ENCODE data around the gene C2CD4A. TPM values are rescaled to one million over a fixed set of nuclear protein-coding genes. Genes with fewer than 3 reads are reported as not detected.

C2CD4A gene
- total RNA-seq, 2 donors from 2014 or later, result not detected

DNA sequence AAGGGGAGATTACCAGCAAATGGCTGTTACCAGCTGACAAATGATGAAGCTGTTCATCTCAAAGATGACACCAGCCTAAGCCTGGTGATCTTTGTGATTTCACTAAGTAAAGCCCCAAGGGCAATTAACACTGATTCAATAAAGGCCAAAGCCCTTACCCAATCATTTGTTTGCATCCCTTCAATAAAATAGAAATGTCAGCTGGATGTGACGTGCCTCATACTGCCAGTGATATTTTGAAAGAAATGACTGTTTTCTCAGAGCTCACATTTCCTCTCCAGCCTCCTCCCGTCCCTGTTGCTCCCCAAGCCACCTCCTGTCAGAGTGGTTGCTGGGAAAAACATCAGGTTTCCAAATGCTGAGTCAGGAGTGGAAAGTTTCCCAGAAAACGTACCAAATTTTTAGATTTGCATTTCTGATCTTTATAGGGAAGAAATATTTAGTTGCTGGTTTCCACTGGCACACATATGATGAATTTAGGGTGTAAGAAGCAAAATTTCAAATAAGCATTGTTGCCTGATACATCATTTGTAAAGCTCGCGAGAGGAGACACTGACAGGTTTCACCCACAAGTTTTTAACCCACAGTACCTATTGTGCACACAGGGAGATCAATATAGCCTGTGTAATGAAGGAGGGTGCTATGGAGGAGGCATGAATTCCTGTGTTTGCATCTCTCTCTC, 21.0 kb downstream of the C2CD4A start:
- 80 to 90% methylated on average over 3 to 5 of the region's 5 CpGs for WGBS, 2 experiments (ENCODE audit: insufficient coverage in 1 of 2, insufficient read length in 1 of 2)
- Histone ChIP-seq H3K4me3 (ENCODE audit: low read length) (no peak overlapping the region), H3K9ac (ENCODE audit: extremely low read depth, low read length, poor library complexity, severe bottlenecking) (no peak overlapping the region), H3K9me3 (ENCODE audit: control insufficient read depth, low read length) (peaks cover 16% of the 10 kb centered on the region), H3K27ac (ENCODE audit: low read depth, low read length) (no peak overlapping the region), H3K36me3 (ENCODE audit: control insufficient read depth, insufficient read depth, low read length) (no peaks in the 10 kb centered on the region), H3K4me1 (ENCODE audit: control insufficient read depth, insufficient read depth, low read length) (no peaks in the 10 kb centered on the region), H3K27me3 (ENCODE audit: control insufficient read depth, insufficient read depth, low read length, poor library complexity, severe bottlenecking) (no peaks in the 10 kb centered on the region)
- Mint-ChIP-seq H3K36me3 (ENCODE audit: low read depth) (peaks cover 10% of the 10 kb centered on the region), H3K4me1 (peaks cover 5% of the 10 kb centered on the region), H3K4me3 (no peak overlapping the region), H3K27ac (no peak overlapping the region), H3K27me3 (ENCODE audit: insufficient read depth) (no peaks in the 10 kb centered on the region), H3K9me3 (peaks cover 32% of the 10 kb centered on the region)
- DNase-seq, result no peak
- TF ChIP-seq, protein P1, sequence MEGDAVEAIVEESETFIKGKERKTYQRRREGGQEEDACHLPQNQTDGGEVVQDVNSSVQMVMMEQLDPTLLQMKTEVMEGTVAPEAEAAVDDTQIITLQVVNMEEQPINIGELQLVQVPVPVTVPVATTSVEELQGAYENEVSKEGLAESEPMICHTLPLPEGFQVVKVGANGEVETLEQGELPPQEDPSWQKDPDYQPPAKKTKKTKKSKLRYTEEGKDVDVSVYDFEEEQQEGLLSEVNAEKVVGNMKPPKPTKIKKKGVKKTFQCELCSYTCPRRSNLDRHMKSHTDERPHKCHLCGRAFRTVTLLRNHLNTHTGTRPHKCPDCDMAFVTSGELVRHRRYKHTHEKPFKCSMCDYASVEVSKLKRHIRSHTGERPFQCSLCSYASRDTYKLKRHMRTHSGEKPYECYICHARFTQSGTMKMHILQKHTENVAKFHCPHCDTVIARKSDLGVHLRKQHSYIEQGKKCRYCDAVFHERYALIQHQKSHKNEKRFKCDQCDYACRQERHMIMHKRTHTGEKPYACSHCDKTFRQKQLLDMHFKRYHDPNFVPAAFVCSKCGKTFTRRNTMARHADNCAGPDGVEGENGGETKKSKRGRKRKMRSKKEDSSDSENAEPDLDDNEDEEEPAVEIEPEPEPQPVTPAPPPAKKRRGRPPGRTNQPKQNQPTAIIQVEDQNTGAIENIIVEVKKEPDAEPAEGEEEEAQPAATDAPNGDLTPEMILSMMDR (conservative IDR thresholded peaks at IDR 0.05), result no peak

DNA sequence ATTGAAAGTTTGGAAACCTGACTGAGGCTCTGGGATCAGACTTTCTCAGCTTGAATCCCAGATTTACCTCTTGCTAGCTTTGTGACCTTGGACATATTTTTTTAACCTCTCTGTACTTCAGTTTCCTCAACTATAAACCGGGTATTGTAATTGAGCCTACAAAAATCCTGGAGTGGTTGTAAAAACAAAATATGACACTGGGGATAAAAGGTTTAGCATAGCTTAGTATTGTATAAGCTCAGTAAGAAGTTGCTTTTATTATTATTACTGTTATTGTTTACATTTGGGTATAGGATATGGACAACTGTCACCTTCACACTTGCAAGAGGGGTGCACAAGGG, 21.5 kb downstream of the C2CD4A start:
- WGBS, 2 experiments (ENCODE audit: insufficient coverage in 1 of 2, insufficient read length in 1 of 2), result 75% methylated on average over 1 of the region's 1 CpG; no CpG with 5 or more reads in 1 of the 2 experiments
- no peak overlapping the region for H3K27ac ChIP-seq (ENCODE audit: low read depth, low read length)
- H3K9me3 ChIP-seq (ENCODE audit: control insufficient read depth, low read length), result peaks cover 11% of the 10 kb centered on the region
- H3K27me3 ChIP-seq (ENCODE audit: control insufficient read depth, insufficient read depth, low read length, poor library complexity, severe bottlenecking), result no peaks in the 10 kb centered on the region
- Mint-ChIP-seq H3K9me3 (peaks cover 28% of the 10 kb centered on the region), H3K36me3 (ENCODE audit: low read depth) (peaks cover 10% of the 10 kb centered on the region), H3K4me1 (peaks cover under 1% of the 10 kb centered on the region), H3K4me3 (no peak overlapping the region), H3K27ac (no peak overlapping the region), H3K27me3 (ENCODE audit: insufficient read depth) (no peaks in the 10 kb centered on the region)
- DNase-seq, result no peak
- H3K36me3 ChIP-seq (ENCODE audit: control insufficient read depth, insufficient read depth, low read length), result no peaks in the 10 kb centered on the region
- H3K9ac ChIP-seq (ENCODE audit: extremely low read depth, low read length, poor library complexity, severe bottlenecking), result no peak overlapping the region
- H3K4me1 ChIP-seq (ENCODE audit: control insufficient read depth, insufficient read depth, low read length), result no peaks in the 10 kb centered on the region
- no peak overlapping the region for H3K4me3 ChIP-seq (ENCODE audit: low read length)
- TF ChIP-seq, protein P1 (conservative IDR thresholded peaks at IDR 0.05), result no peak

DNA sequence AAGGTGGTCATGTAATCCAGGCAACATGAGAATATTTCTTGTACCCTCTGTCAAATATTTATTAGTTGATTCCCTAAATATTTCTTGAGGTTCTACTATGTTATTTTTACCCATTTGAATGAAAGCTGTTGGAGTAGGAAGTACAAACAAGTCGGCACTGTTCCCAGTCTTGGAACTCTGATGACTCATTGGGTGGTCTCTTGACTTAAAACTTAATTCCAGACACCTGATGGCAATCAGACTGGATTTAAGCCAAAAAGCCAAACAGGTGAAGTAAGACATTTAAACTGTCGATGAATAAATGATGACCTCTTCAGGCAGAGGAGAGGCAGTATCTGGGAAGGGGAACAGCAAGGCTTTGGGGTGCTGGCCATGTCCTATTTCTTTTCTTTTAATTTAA, 22.8 kb downstream of the C2CD4A start:
- H3K36me3 Mint-ChIP-seq (ENCODE audit: low read depth), result peaks cover 1% of the 10 kb centered on the region
- H3K4me3 Mint-ChIP-seq, result no peak overlapping the region
- TF ChIP-seq, protein P1 (conservative IDR thresholded peaks at IDR 0.05), result no peak
- 95 to 98% methylated on average over 2 of the region's 2 CpGs for WGBS, 2 experiments (ENCODE audit: insufficient coverage in 1 of 2, insufficient read length in 1 of 2)
- no peak for DNase-seq
- H3K27me3 ChIP-seq (ENCODE audit: control insufficient read depth, insufficient read depth, low read length, poor library complexity, severe bottlenecking), result no peaks in the 10 kb centered on the region
- H3K27ac ChIP-seq (ENCODE audit: low read depth, low read length), result no peak overlapping the region
- no peaks in the 10 kb centered on the region for H3K4me1 ChIP-seq (ENCODE audit: control insufficient read depth, insufficient read depth, low read length)
- H3K9ac ChIP-seq (ENCODE audit: extremely low read depth, low read length, poor library complexity, severe bottlenecking), result no peak overlapping the region
- no peak overlapping the region for H3K4me3 ChIP-seq (ENCODE audit: low read length)
- no peak overlapping the region for H3K27ac Mint-ChIP-seq
- no peaks in the 10 kb centered on the region for H3K27me3 Mint-ChIP-seq (ENCODE audit: insufficient read depth)
- H3K9me3 Mint-ChIP-seq, result peaks cover 16% of the 10 kb centered on the region
- no peaks in the 10 kb centered on the region for H3K36me3 ChIP-seq (ENCODE audit: control insufficient read depth, insufficient read depth, low read length)
- peaks cover 11% of the 10 kb centered on the region for H3K9me3 ChIP-seq (ENCODE audit: control insufficient read depth, low read length)
- H3K4me1 Mint-ChIP-seq, result no peaks in the 10 kb centered on the region
